Large intestine (tissue), 3 donors: Measurements from ENCODE around the gene AKR1A1. TPM values are rescaled to one million over a fixed set of nuclear protein-coding genes. Genes with fewer than 3 reads are reported as not detected.
"Not testable (repeated sequence)": the region's sequence is repeated elsewhere in the genome, so short reads cannot be mapped to it uniquely, and the experiment has no call there.

ENCODE experiments used
- DNase-seq, 2 donors: peaks; one replicate each; pipeline versions ENCODE4 v3.0.0 to v3.0.0-alpha.2; 2013
- H3K27ac ChIP-seq: one replicate; pipeline ENCODE4 v1.5.1; 2013; ENCODE audit warnings: low read length
- H3K27me3 ChIP-seq: 2 replicates; pipeline ENCODE4 v1.6.1; 2013; ENCODE audit warnings: low read length; ENCODE audit not compliant: control insufficient read depth, insufficient read depth
- H3K36me3 ChIP-seq: 2 replicates; pipeline ENCODE4 v1.6.1; 2013; ENCODE audit warnings: low read length; ENCODE audit not compliant: control insufficient read depth, insufficient read depth
- H3K4me1 ChIP-seq: one replicate; pipeline ENCODE4 v1.6.1; 2013; ENCODE audit warnings: low read length; ENCODE audit not compliant: control insufficient read depth, insufficient read depth
- H3K4me3 ChIP-seq: one replicate; pipeline ENCODE4 v1.5.1; 2013; ENCODE audit warnings: low read length
- H3K9me3 ChIP-seq: one replicate; pipeline ENCODE4 v1.6.1; 2013; ENCODE audit warnings: mild to moderate bottlenecking, low read depth, low read length, moderate library complexity; ENCODE audit not compliant: control insufficient read depth
- WGBS: methylation state at CpG from one replicate; pipeline ENCODE4 v1.1.5; 2013; ENCODE audit warnings: low lambda C conversion rate; ENCODE audit not compliant: insufficient coverage; 5-methylcytosine and 5-hydroxymethylcytosine counted together
- polyA plus RNA-seq: library from polyadenylated mRNA; unstranded; fragments of 120-200 nt; gene quantifications from one replicate; pipeline ENCODE4 v1.2.1, GENCODE V29; 2013

AKR1A1 gene
- polyA plus RNA-seq, 1 donor, result 256 TPM

GRCh38 chr1:45510036-45510971 lies 40.3 kb upstream of the AKR1A1 start:
- H3K9me3 ChIP-seq, result no peaks in the 10 kb centered on the region
- 67% methylated on average over 3 of the region's 9 CpGs for WGBS
- no peak overlapping the region for H3K4me3 ChIP-seq
- peaks cover 72% of the 10 kb centered on the region for H3K36me3 ChIP-seq
- H3K27me3 ChIP-seq, result no peaks in the 10 kb centered on the region
- H3K4me1 ChIP-seq, result peaks cover 17% of the 10 kb centered on the region
- DNase-seq, result no peak
- no peak overlapping the region for H3K27ac ChIP-seq

- WGBS, result no CpG with 5 or more reads among the region's 4 CpGs
- DNase-seq, result no peak
- H3K27me3 ChIP-seq, result no peaks in the 10 kb centered on the region
- H3K9me3 ChIP-seq, result no peaks in the 10 kb centered on the region
- no peak overlapping the region for H3K27ac ChIP-seq
- H3K4me3 ChIP-seq, result no peak overlapping the region
- H3K36me3 ChIP-seq, result peaks cover 78% of the 10 kb centered on the region
- H3K4me1 ChIP-seq, result peaks cover 22% of the 10 kb centered on the region
Observed at GRCh38 chr1:45510972-45511527, 39.6 kb upstream of the AKR1A1 start.

GRCh38 chr1:45512641-45513054 lies 38.0 kb upstream of the AKR1A1 start:
- peak; percentile 65 for DNase-seq
- peaks cover 85% of the 10 kb centered on the region for H3K36me3 ChIP-seq
- no peak overlapping the region for H3K27ac ChIP-seq
- no CpG with 5 or more reads among the region's 1 CpG for WGBS
- peaks cover 27% of the 10 kb centered on the region for H3K4me1 ChIP-seq
- no peak overlapping the region for H3K4me3 ChIP-seq
- H3K9me3 ChIP-seq, result no peaks in the 10 kb centered on the region
- H3K27me3 ChIP-seq, result no peaks in the 10 kb centered on the region

- not testable (repeated sequence) for H3K9me3 ChIP-seq, DNase-seq, H3K27me3 ChIP-seq, H3K4me3 ChIP-seq, H3K27ac ChIP-seq
- Histone ChIP-seq H3K4me1 (peaks cover 27% of the 10 kb centered on the region), H3K36me3 (peaks cover 82% of the 10 kb centered on the region)
- WGBS, result no CpG with 5 or more reads among the region's 9 CpGs
Observed at GRCh38 chr1:45513532-45514260, 36.9 kb upstream of the AKR1A1 start.

GRCh38 chr1:45516036-45516435 lies 34.6 kb upstream of the AKR1A1 start:
- peaks cover 60% of the 10 kb centered on the region for H3K36me3 ChIP-seq
- peak; percentile 42 to 73 for DNase-seq
- no CpG with 5 or more reads among the region's 3 CpGs for WGBS

GRCh38 chr1:45516465-45516864 lies 34.2 kb upstream of the AKR1A1 start:
- Histone ChIP-seq H3K27ac (peak overlapping the region; percentile 19), H3K27me3 (no peaks in the 10 kb centered on the region), H3K4me3 (no peak overlapping the region), H3K4me1 (peaks cover 31% of the 10 kb centered on the region), H3K36me3 (peaks cover 57% of the 10 kb centered on the region), H3K9me3 (no peaks in the 10 kb centered on the region)
- WGBS, result no CpG with 5 or more reads among the region's 4 CpGs
- no peak for DNase-seq

More at GRCh38 chr1:45516036-45516435, 34.6 kb upstream of the AKR1A1 start:
- H3K4me3 ChIP-seq, result no peak overlapping the region
- H3K27me3 ChIP-seq, result no peaks in the 10 kb centered on the region
- H3K27ac ChIP-seq, result peak overlapping the region; percentile 19
- H3K9me3 ChIP-seq, result no peaks in the 10 kb centered on the region
- H3K4me1 ChIP-seq, result peaks cover 31% of the 10 kb centered on the region

- not testable (repeated sequence) for H3K4me3 ChIP-seq, H3K27ac ChIP-seq, H3K27me3 ChIP-seq, H3K9me3 ChIP-seq, DNase-seq
- WGBS, result no CpG with 5 or more reads among the region's 4 CpGs
- Histone ChIP-seq H3K4me1 (peaks cover 28% of the 10 kb centered on the region), H3K36me3 (peaks cover 38% of the 10 kb centered on the region)
Observed at GRCh38 chr1:45518366-45518765, 32.3 kb upstream of the AKR1A1 start.

- H3K27me3 ChIP-seq, result no peaks in the 10 kb centered on the region
- no peak for DNase-seq
- H3K27ac ChIP-seq, result no peak overlapping the region
- peaks cover 24% of the 10 kb centered on the region for H3K4me1 ChIP-seq
- 20% methylated on average over 1 of the region's 1 CpG for WGBS
- H3K4me3 ChIP-seq, result no peak overlapping the region
- H3K36me3 ChIP-seq, result peaks cover 33% of the 10 kb centered on the region
- no peaks in the 10 kb centered on the region for H3K9me3 ChIP-seq
Observed at GRCh38 chr1:45518910-45519309, 31.7 kb upstream of the AKR1A1 start.

- Histone ChIP-seq H3K4me1 (peaks cover 16% of the 10 kb centered on the region), H3K36me3 (peaks cover 25% of the 10 kb centered on the region)
- H3K27ac ChIP-seq, H3K4me3 ChIP-seq, H3K27me3 ChIP-seq, DNase-seq, H3K9me3 ChIP-seq: not testable (repeated sequence)
- WGBS, result no CpG with 5 or more reads among the region's 16 CpGs
Observed at GRCh38 chr1:45519774-45520173, 30.9 kb upstream of the AKR1A1 start.
